ENCODE results near the gene PIAS4.
"Not testable (repeated sequence)": the region's sequence is repeated elsewhere in the genome, so short reads cannot be mapped to it uniquely, and the experiment has no call there.

PIAS4 gene

DNA sequence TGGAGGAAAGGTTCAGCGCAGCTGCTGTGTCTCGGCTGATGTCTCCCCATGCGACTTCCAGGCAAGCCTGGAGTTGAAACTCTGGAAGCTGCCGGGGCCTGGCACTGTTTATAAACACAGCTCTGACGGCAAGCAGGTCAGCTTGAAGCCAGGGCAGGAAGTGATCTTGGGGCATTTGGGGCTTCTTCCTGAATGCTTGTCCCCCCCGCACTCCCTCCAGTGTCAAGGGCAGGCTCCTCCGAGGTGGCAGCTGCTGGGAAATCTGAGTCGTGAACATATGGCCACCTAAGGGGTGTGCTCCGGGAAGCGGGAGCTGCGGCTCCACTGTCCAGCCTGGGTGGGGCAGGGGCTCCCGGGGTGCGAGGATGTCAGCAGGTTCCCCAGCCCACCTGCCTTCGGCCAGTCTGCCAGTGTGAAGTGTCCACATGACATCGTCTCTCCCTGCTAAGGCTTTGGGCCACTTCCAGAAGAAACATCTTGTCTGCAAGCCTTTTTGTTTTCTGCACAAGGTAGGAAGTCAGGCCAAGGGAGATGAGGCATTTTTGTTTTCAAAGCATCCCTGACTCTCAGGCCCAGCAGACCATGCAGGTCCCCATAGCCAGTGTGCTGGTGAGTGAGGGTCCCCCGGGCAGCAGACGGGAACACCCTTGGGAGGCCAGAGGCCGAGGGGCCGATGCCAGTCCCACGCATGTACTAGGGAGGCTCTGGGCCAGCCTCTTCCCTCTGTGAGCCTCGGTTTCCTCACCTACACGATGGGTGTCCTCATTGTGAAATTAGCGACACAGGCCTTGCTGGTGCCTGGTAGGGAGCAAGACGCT lies 2.7 kb downstream of the PIAS4 start:
- Mint-ChIP-seq H3K27ac (no peak overlapping the region), H3K9me3 (ENCODE audit: low read depth) (no peaks in the 10 kb centered on the region), H3K27me3 (no peaks in the 10 kb centered on the region), H3K4me3 (peak overlapping the region; percentile 7), H3K36me3 (no peaks in the 10 kb centered on the region), H3K4me1 (ENCODE audit: low read depth) (peaks cover 30% of the 10 kb centered on the region)

DNA sequence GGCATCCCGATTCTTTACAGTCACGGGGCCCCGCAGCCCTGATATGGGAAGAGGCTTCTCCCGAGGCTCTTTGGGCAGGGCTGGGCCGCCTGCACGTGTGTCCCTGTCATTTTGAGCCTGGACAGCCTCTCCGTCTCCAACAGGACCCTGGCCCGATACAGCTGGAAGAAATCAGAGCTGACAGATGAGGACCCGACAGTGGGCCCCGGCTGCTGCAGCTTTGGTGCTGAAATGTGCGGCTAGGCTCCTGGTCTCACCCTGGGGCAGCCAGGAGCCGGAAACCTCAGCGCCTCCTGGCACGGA lies 3.2 kb downstream of the PIAS4 start:
- H3K4me1 Mint-ChIP-seq (ENCODE audit: low read depth), result peaks cover 30% of the 10 kb centered on the region
- H3K27ac Mint-ChIP-seq, result no peak overlapping the region
- H3K27me3 Mint-ChIP-seq, result no peaks in the 10 kb centered on the region
- H3K9me3 Mint-ChIP-seq (ENCODE audit: low read depth), result no peaks in the 10 kb centered on the region
- H3K36me3 Mint-ChIP-seq, result no peaks in the 10 kb centered on the region
- peak overlapping the region; percentile 20 for H3K4me3 Mint-ChIP-seq

DNA sequence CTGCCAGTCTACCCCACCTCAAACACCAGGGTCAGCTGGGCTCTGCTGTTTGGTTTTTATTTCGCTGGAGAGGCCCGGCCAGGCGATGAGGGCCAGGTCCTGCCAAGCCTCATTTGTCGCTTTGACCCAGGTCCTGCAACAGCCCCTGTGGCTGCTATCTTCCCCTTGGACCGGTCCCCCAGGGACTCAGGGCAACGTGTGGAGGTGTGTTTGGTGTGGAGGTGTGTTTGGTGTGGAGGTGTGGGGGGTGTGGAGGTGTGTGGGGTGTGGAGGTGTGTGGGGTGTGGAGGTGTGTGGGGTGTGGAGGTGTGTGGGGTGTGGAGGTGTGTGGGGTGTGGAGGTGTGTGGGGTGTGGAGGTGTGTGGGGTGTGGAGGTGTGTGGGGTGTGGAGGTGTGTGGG lies 3.9 kb downstream of the PIAS4 start:
- H3K4me1 Mint-ChIP-seq (ENCODE audit: low read depth), result peaks cover 33% of the 10 kb centered on the region
- not testable (repeated sequence) for H3K4me3 Mint-ChIP-seq

GRCh38 chr19:4012092-4012974 lies 4.8 kb downstream of the PIAS4 start:
- no peaks in the 10 kb centered on the region for H3K9me3 Mint-ChIP-seq (ENCODE audit: low read depth)
- H3K27me3 Mint-ChIP-seq, result no peaks in the 10 kb centered on the region
- no peak overlapping the region for H3K4me3 Mint-ChIP-seq
- peaks cover 31% of the 10 kb centered on the region for H3K4me1 Mint-ChIP-seq (ENCODE audit: low read depth)
- H3K36me3 Mint-ChIP-seq, result no peaks in the 10 kb centered on the region
- no peak overlapping the region for H3K27ac Mint-ChIP-seq

More for the DNA sequence above, 3.9 kb downstream of the PIAS4 start:
- H3K27ac Mint-ChIP-seq; H3K36me3 Mint-ChIP-seq; H3K9me3 Mint-ChIP-seq (ENCODE audit: low read depth); H3K27me3 Mint-ChIP-seq: not testable (repeated sequence)

- Mint-ChIP-seq H3K36me3 (no peaks in the 10 kb centered on the region), H3K4me3 (no peak overlapping the region), H3K4me1 (ENCODE audit: low read depth) (peaks cover 31% of the 10 kb centered on the region), H3K27ac (no peak overlapping the region), H3K27me3 (no peaks in the 10 kb centered on the region), H3K9me3 (ENCODE audit: low read depth) (no peaks in the 10 kb centered on the region)
Measured at GRCh38 chr19:4012975-4013634, 5.6 kb downstream of the PIAS4 start.

DNA sequence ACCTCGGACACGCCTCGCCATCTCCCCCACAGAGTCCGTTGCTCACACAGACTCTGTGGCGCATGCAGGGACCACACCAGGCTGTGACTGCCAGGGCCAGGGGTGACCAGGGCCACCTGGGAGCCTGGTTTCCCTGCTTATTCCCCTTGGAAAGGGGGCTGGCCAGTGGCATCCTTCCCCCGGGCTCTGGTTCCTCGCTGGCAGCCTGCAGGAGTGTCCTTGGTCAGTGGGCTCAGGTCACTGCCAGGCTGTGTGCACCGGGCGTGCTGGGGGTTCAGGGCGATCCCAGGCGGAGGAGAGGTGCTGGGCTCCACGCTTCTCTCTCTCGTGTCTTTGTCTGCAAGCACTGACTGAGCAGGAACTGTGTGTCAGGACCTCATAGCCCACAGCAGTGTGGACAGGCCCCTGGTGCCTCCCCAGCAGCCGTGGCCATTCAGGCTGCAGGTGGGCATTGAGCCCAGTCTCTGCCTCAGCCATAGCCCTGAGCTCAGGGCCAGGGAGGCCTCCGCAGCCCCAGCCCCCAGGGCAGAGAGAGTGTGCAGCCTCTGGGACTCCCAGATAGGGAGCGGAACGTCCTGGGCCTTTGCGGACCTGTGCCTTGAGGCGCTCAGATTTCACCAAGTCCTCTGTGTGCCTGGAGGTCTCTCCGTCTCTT lies 6.5 kb downstream of the PIAS4 start:
- Mint-ChIP-seq H3K4me1 (ENCODE audit: low read depth) (peaks cover 26% of the 10 kb centered on the region), H3K27ac (no peak overlapping the region), H3K9me3 (ENCODE audit: low read depth) (no peaks in the 10 kb centered on the region), H3K27me3 (no peaks in the 10 kb centered on the region), H3K4me3 (no peak overlapping the region), H3K36me3 (no peaks in the 10 kb centered on the region)

DNA sequence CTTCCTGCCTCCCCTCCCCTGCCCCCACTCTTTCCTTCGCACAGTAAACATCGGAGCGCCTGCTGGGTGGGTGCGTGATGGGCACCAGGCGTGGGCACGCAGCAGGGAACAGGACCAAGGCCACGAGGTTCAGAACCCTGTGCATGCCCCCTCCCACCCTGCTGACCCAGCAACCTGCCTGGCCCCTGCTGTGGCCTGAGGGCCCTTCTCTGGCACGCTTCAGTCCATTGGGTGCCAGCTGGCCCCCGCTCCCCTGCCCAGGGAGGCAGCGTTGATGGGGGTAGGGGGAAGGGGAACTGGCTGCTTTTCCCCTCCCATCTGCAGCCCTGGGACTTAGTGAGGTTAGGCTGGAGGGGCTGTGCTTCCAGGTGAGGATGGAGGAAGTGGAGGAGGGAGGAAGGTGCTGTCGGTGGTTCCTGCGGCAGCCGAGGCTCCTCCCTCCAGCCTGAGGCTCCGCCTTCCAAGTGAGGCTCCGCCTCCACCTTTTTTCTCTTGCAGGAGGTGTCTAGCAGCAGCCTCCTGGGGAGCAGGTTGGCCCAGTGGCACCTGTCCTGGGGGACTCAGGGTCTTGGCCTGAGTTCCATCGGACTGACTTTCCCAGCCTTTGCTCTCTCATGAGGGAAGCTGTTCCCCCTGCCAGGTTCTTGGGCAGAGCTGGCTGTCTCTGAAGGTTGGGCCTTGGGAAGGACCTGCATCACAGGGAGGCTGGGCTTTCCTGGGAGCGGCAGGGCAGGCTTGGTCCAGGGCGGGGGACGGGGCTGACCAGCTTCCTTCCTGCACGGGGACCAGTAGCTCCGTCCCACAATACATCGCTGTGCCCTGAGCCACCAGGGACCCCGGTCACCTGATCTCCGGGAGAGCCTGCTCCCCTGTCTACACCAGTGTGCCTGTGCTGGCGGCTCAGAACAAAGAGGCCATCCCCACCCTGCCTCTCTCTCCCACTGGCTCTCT lies 7.3 kb downstream of the PIAS4 start:
- H3K4me1 Mint-ChIP-seq (ENCODE audit: low read depth), result peaks cover 20% of the 10 kb centered on the region
- no peak overlapping the region for H3K27ac Mint-ChIP-seq
- no peaks in the 10 kb centered on the region for H3K9me3 Mint-ChIP-seq (ENCODE audit: low read depth)
- no peaks in the 10 kb centered on the region for H3K36me3 Mint-ChIP-seq
- no peaks in the 10 kb centered on the region for H3K27me3 Mint-ChIP-seq
- no peak overlapping the region for H3K4me3 Mint-ChIP-seq

GRCh38 chr19:4015705-4016402 lies 8.3 kb downstream of the PIAS4 start:
- no peaks in the 10 kb centered on the region for H3K9me3 Mint-ChIP-seq (ENCODE audit: low read depth)
- no peak overlapping the region for H3K27ac Mint-ChIP-seq
- no peak overlapping the region for H3K4me3 Mint-ChIP-seq
- H3K4me1 Mint-ChIP-seq (ENCODE audit: low read depth), result peaks cover 19% of the 10 kb centered on the region
- no peaks in the 10 kb centered on the region for H3K27me3 Mint-ChIP-seq
- no peaks in the 10 kb centered on the region for H3K36me3 Mint-ChIP-seq

- Mint-ChIP-seq H3K27ac (no peak overlapping the region), H3K4me3 (no peak overlapping the region), H3K4me1 (ENCODE audit: low read depth) (peaks cover 13% of the 10 kb centered on the region), H3K27me3 (no peaks in the 10 kb centered on the region), H3K36me3 (no peaks in the 10 kb centered on the region), H3K9me3 (ENCODE audit: low read depth) (no peaks in the 10 kb centered on the region)
Measured at GRCh38 chr19:4016486-4016885, 8.9 kb downstream of the PIAS4 start.

- Mint-ChIP-seq H3K4me1 (ENCODE audit: low read depth) (peaks cover 13% of the 10 kb centered on the region), H3K36me3 (peaks cover 2% of the 10 kb centered on the region), H3K27ac (no peak overlapping the region), H3K9me3 (ENCODE audit: low read depth) (no peaks in the 10 kb centered on the region), H3K4me3 (no peak overlapping the region), H3K27me3 (no peaks in the 10 kb centered on the region)
Measured at GRCh38 chr19:4016903-4017638, 9.5 kb downstream of the PIAS4 start.

- no peaks in the 10 kb centered on the region for H3K27me3 Mint-ChIP-seq
- H3K4me3 Mint-ChIP-seq, result no peak overlapping the region
- H3K9me3 Mint-ChIP-seq (ENCODE audit: low read depth), result no peaks in the 10 kb centered on the region
- peaks cover 2% of the 10 kb centered on the region for H3K36me3 Mint-ChIP-seq
- H3K4me1 Mint-ChIP-seq (ENCODE audit: low read depth), result peaks cover 10% of the 10 kb centered on the region
- H3K27ac Mint-ChIP-seq, result no peak overlapping the region
Measured at GRCh38 chr19:4018140-4018613, 10.6 kb downstream of the PIAS4 start.

DNA sequence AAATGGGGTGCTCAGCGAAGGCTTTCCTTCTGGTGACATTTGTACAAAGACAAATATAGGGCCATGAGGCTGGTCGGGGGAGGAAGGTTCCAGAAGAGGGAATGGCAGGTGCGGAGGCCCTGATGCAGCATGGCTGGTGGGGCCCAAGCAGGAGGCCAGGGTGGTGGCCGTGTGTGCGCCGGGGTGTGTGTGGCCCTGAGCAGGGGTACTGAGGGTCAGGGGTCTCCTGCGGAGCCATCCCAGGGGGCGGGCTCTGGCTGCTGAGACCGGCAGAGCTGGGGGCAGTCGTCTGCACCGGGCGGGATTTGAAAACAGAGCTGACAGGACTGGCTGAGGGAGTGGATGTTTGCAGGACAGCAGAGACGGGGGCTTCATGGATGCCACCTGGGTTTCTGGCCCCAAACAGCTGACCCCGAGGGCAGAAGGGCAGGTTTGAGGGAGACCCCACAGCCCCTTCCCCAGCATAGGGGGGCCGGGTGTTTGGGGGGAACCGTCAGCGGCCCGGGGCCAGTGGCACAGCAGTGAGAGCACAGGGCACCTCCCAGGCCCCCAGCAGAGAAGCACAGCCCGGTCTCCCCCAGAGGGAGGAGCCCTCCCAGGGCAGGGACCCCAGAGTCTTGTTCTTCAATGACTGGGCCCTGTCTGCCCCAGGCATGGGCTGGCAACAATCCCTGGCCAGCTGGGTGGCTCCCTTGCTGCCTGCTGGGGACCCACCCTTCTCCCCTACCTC lies 11.4 kb downstream of the PIAS4 start:
- H3K9me3 Mint-ChIP-seq (ENCODE audit: low read depth), result no peaks in the 10 kb centered on the region
- H3K4me3 Mint-ChIP-seq, result no peak overlapping the region
- H3K36me3 Mint-ChIP-seq, result peaks cover 2% of the 10 kb centered on the region
- H3K27me3 Mint-ChIP-seq, result no peaks in the 10 kb centered on the region
- no peak overlapping the region for H3K27ac Mint-ChIP-seq
- peaks cover 10% of the 10 kb centered on the region for H3K4me1 Mint-ChIP-seq (ENCODE audit: low read depth)

All from activated naive CD8-positive, alpha-beta T cell (primary cell).